ENCODE results near the gene FBXW8.

Gene FBXW8

GRCh38 chr12:117000316-117000715, 89.6 kb downstream of the FBXW8 start:
- no peak for DNase-seq

- no peak for DNase-seq
Measured at GRCh38 chr12:117002051-117002817, 91.5 kb downstream of the FBXW8 start.

GRCh38 chr12:117003883-117004404, 93.2 kb downstream of the FBXW8 start:
- DNase-seq: no peak

GRCh38 chr12:117005417-117006046, 94.8 kb downstream of the FBXW8 start:
- no peak for DNase-seq

GRCh38 chr12:117006333-117006732, 95.6 kb downstream of the FBXW8 start:
- no peak for DNase-seq

GRCh38 chr12:117007577-117007976, 96.8 kb downstream of the FBXW8 start:
- no peak for DNase-seq

GRCh38 chr12:117009759-117010158, 99.0 kb downstream of the FBXW8 start:
- no peak for DNase-seq

GRCh38 chr12:117010693-117011451, 100.1 kb downstream of the FBXW8 start:
- no peak for DNase-seq

GRCh38 chr12:117011988-117012805, 101.4 kb downstream of the FBXW8 start:
- no peak for DNase-seq

- no peak for DNase-seq
Measured at GRCh38 chr12:117013726-117014125, 103.0 kb downstream of the FBXW8 start.

GRCh38 chr12:117014342-117014887, 103.7 kb downstream of the FBXW8 start:
- no peak for DNase-seq

- DNase-seq: no peak
Measured at GRCh38 chr12:117015811-117016210, 105.1 kb downstream of the FBXW8 start.

- DNase-seq: no peak
Measured at GRCh38 chr12:117017807-117018206, 107.1 kb downstream of the FBXW8 start.

GRCh38 chr12:117018276-117018675, 107.5 kb downstream of the FBXW8 start:
- no peak for DNase-seq

- no peak for DNase-seq
Measured at GRCh38 chr12:117018685-117019084, 107.9 kb downstream of the FBXW8 start.

GRCh38 chr12:117019866-117020265, 109.1 kb downstream of the FBXW8 start:
- no peak for DNase-seq

GRCh38 chr12:117020536-117021220, 109.9 kb downstream of the FBXW8 start:
- DNase-seq: no peak

GRCh38 chr12:117022465-117022864, 111.7 kb downstream of the FBXW8 start:
- DNase-seq: no peak

- DNase-seq: no peak
Measured at GRCh38 chr12:117023998-117024960, 113.5 kb downstream of the FBXW8 start.

- no peak for DNase-seq
Measured at GRCh38 chr12:117024961-117025480, 114.3 kb downstream of the FBXW8 start.
